Spleen (tissue), 7 donors: ENCODE data around the gene FANCM.

ENCODE experiments used
- CTCF ChIP-seq, 11 experiments: fragments of 200-600 bp in 7 of 11; fragments of 450-650 bp in 4 of 11; sonication (generic) in 4 of 11; IDR thresholded peaks in 8 of 11; conservative IDR thresholded peaks in 3 of 11; 1 replicate in 7 of 11; 2 replicates in 4 of 11; pipeline versions ENCODE4 v1.4.0 to v1.8.0; 2016 to 2021; ENCODE audit warnings: antibody characterized with exemption in 11 of 11, inconsistent platforms in 4 of 11, mild to moderate bottlenecking in 1 of 11
- POLR2A ChIP-seq, 3 donors: fragments of 450-650 bp; IDR thresholded peaks; one replicate each; pipeline ENCODE4 v1.5.1; 2017; ENCODE audit warnings: antibody characterized with exemption in 3 of 3, mild to moderate bottlenecking in 1 of 3
- donor health status: DM: no; HTN: no; CAD: no; lungs with moderate emphysema.
- donor health status: DM: no; HTN: no; CAD: no.
- donor health status: DM: no; HTN: no; CAD: no.

GRCh38 chr14:45247427-45247826, 111.7 kb downstream of the FANCM start:
- no peak for TF ChIP-seq CTCF (IDR thresholded peaks at IDR 0.05 in 8 of 11, conservative IDR thresholded peaks at IDR 0.05 in 3 of 11)
- no peak for TF ChIP-seq POLR2A (IDR thresholded peaks at IDR 0.05)
